ENCODE data around the gene RGMB.

DNA sequence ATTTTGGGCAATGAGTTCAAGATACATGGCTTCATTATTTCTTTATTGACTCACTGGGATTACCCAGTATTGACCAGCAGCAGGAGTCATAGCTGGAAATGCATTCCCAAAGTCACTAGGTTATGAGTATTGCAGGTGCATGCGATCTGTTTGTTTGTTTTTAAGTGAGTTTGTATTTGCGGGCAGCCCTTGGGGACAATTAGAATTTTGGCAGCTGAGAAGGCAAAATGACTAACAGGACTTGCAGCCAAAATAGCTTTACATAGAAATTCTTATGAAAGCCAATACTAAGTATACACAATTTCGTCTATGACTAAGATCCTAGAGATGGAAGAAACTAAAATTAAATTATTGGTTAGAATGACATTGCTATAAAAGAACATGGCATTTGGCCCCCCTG lies 18.1 kb upstream of the RGMB start:
- TF ChIP-seq, protein P1, sequence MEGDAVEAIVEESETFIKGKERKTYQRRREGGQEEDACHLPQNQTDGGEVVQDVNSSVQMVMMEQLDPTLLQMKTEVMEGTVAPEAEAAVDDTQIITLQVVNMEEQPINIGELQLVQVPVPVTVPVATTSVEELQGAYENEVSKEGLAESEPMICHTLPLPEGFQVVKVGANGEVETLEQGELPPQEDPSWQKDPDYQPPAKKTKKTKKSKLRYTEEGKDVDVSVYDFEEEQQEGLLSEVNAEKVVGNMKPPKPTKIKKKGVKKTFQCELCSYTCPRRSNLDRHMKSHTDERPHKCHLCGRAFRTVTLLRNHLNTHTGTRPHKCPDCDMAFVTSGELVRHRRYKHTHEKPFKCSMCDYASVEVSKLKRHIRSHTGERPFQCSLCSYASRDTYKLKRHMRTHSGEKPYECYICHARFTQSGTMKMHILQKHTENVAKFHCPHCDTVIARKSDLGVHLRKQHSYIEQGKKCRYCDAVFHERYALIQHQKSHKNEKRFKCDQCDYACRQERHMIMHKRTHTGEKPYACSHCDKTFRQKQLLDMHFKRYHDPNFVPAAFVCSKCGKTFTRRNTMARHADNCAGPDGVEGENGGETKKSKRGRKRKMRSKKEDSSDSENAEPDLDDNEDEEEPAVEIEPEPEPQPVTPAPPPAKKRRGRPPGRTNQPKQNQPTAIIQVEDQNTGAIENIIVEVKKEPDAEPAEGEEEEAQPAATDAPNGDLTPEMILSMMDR (conservative IDR thresholded peaks at IDR 0.05; ENCODE audit: low read depth, low read length): no peak
- no peak for TF ChIP-seq EZH2 (IDR thresholded peaks at IDR 0.05; ENCODE audit: borderline replicate concordance, low read depth, low read length, poor library complexity, severe bottlenecking)

All from A673 (cell line).